ENCODE data around the gene GPR135. TPM values are rescaled to one million over a fixed set of nuclear protein-coding genes. Genes with fewer than 3 reads are reported as not detected.

GPR135 gene
- polyA plus RNA-seq, 1 of the 3 experiments (the other 2 are of a cell fraction), result 2.1 TPM

- Histone ChIP-seq H3K27ac (ENCODE audit: low read depth in 2 of 2, low read length in 1 of 2) (no peak overlapping the region), H3F3A (replicated peaks; ENCODE audit: insufficient read depth) (peaks cover 7% of the 10 kb centered on the region), H3K4me3 (ENCODE audit: low read depth in 2 of 2, low read length in 1 of 2) (no peak overlapping the region), H3K9me2 (no peaks in the 10 kb centered on the region; the same call in 1 of the 2 replicates), H3K27me3 (ENCODE audit: insufficient read depth) (no peaks in the 10 kb centered on the region), H2AFZ (ENCODE audit: low read depth) (no peak overlapping the region), H3K79me2 (ENCODE audit: insufficient read depth) (peaks cover 67% of the 10 kb centered on the region), H3K9ac (no peak overlapping the region), H4K20me1 (ENCODE audit: insufficient read depth) (peaks cover 5% of the 10 kb centered on the region; the same call in 1 of the 2 replicates), H3K36me3 (replicated peaks in 1 of 2; ENCODE audit: control insufficient read depth in 1 of 2, insufficient read depth in 2 of 2, low read length in 1 of 2) (peaks cover 78 to 86% of the 10 kb centered on the region in 2 experiments), H3K9me3 (no peaks in the 10 kb centered on the region), H3K4me2 (no peak overlapping the region), H3K4me1 (ENCODE audit: control insufficient read depth in 1 of 2, insufficient read depth in 2 of 2, low read depth in 1 of 2, low read length in 1 of 2) (no peaks in the 10 kb centered on the region)
- no peak for DNase-seq
- 58% methylated on average over 1 of the region's 1 CpG for WGBS (ENCODE audit: low lambda C conversion rate)
- no peak for TF ChIP-seq RFX5 (IDR thresholded peaks at IDR 0.05; ENCODE audit: low read length)
- TF ChIP-seq EP300 (IDR thresholded peaks at IDR 0.05; ENCODE audit: borderline replicate concordance in 1 of 2, low read depth in 1 of 2, low read length in 1 of 2), result no peak
- TF ChIP-seq IRF3 (IDR thresholded peaks at IDR 0.05; ENCODE audit: low read depth, low read length), result no peak
- no peak for TF ChIP-seq CTCF (IDR thresholded peaks at IDR 0.05)
- TF ChIP-seq GABPA (IDR thresholded peaks at IDR 0.05; ENCODE audit: low read depth), result no peak
- no peak for TF ChIP-seq EZH2phosphoT487 (IDR thresholded peaks at IDR 0.05; ENCODE audit: borderline replicate concordance, low read depth)
- no peak for TF ChIP-seq REST (IDR thresholded peaks at IDR 0.05; ENCODE audit: low read depth, low read length)
- TF ChIP-seq POLR2AphosphoS5 (IDR thresholded peaks at IDR 0.05; ENCODE audit: low read depth, low read length), result no peak
- TF ChIP-seq SIN3A (IDR thresholded peaks at IDR 0.05; ENCODE audit: borderline replicate concordance, low read depth, low read length), result no peak
- no peak for TF ChIP-seq ZBTB33 (IDR thresholded peaks at IDR 0.05; ENCODE audit: borderline replicate concordance, low read depth)
- TF ChIP-seq PBX3 (IDR thresholded peaks at IDR 0.05), result no peak
- ChIA-PET POLR2A (no interaction called here), CTCF (interaction anchor here (1.4 to 4.3 kb wide), 3 partner anchors 15 to 84 kb away, joined by 5 to 15 read pairs (median 12); partner anchors contain the start of gene CCDC175)
These were observed 27.2 kb upstream of the GPR135 start for GRCh38 chr14:59492384-59492783.

All from SK-N-SH (cell line).